ENCODE data around the gene NF1. TPM values are rescaled to one million over a fixed set of nuclear protein-coding genes. Genes with fewer than 3 reads are reported as not detected.

The NF1 gene
- polyA plus RNA-seq, 3 donors, result 1.2 to 7.4 (median 2.1) TPM

DNA sequence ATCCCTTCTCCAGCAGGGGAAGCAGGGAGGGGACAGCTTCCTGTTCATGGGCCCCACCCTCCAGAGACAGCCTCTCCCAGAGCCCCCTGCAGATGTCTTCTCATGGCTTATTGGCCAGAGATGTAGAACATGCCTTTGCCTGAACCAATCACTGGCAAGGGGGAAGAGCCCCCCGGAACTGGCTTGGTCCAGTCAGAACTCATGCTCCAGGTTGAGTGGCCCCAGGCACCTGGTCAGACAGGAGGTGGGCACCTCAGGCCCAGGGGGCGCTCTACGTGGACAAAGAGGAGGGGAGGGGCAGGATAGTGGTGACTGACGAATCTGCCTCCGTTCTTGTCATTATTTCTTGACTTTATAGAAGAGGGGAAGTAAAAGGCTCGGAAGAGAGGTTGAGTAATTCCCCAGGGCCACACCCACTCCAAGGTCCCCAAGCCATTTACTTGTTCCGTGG is 320.3 kb downstream of the NF1 start:
- intact Hi-C loops (cut with micrococcal nuclease), result no loop called here
- DNase-seq, result peak; percentile 76 to 83 (median 81)
- 39% methylated on average over 2 of the region's 7 CpGs for WGBS (ENCODE audit: insufficient coverage)
- Histone ChIP-seq H3K4me2 (replicated peaks; ENCODE audit: extremely low read depth, low read length, poor library complexity, severe bottlenecking) (peak overlapping the region; percentile 68), H3K27ac (ENCODE audit: low read depth in 1 of 2, low read length in 2 of 2) (peak overlapping the region; percentile 23 to 54), H3K36me3 (replicated peaks in 1 of 2; ENCODE audit: control insufficient read depth in 1 of 2, insufficient read depth in 2 of 2, low read length in 2 of 2) (no peaks in the 10 kb centered on the region), H3K9me3 (replicated peaks in 1 of 2; ENCODE audit: control insufficient read depth in 1 of 2, insufficient read depth in 1 of 2, low read length in 2 of 2) (no peaks in the 10 kb centered on the region), H3K79me2 (ENCODE audit: insufficient read depth, low read length) (no peaks in the 10 kb centered on the region), H2AFZ (ENCODE audit: insufficient read depth, low read depth, low read length, poor library complexity, severe bottlenecking) (peak overlapping the region; percentile 52), H3K4me1 (ENCODE audit: control insufficient read depth in 1 of 2, insufficient read depth in 2 of 2, low read length in 2 of 2) (peaks cover 20 to 25% of the 10 kb centered on the region in 2 donors), H3K27me3 (ENCODE audit: control insufficient read depth in 2 of 2, insufficient read depth in 2 of 2, low read length in 2 of 2) (no peaks in the 10 kb centered on the region), H3K9ac (ENCODE audit: insufficient read depth, low read length, poor library complexity, severe bottlenecking) (no peak overlapping the region), H3K4me3 (replicated peaks in 1 of 3; ENCODE audit: low read depth in 2 of 3, low read length in 3 of 3) (peak overlapping the region in 1 of 3 experiments; percentile 46), H4K20me1 (ENCODE audit: insufficient read depth, low read length) (no peaks in the 10 kb centered on the region)
- Mint-ChIP-seq H3K27me3 (ENCODE audit: low read depth in 3 of 3) (peaks cover 3 to 5% (median 4%) of the 10 kb centered on the region in 3 donors), H3K4me3 (peak overlapping the region; percentile 72 to 82), H3K9me3 (peaks cover 0 to 1% (median 0%) of the 10 kb centered on the region in 7 donors), H3K36me3 (no peaks in the 10 kb centered on the region), H3K27ac (peak overlapping the region; percentile 64 to 90 (median 84)), H3K4me1 (peaks cover 27% of the 10 kb centered on the region)
- TF ChIP-seq, protein P1, sequence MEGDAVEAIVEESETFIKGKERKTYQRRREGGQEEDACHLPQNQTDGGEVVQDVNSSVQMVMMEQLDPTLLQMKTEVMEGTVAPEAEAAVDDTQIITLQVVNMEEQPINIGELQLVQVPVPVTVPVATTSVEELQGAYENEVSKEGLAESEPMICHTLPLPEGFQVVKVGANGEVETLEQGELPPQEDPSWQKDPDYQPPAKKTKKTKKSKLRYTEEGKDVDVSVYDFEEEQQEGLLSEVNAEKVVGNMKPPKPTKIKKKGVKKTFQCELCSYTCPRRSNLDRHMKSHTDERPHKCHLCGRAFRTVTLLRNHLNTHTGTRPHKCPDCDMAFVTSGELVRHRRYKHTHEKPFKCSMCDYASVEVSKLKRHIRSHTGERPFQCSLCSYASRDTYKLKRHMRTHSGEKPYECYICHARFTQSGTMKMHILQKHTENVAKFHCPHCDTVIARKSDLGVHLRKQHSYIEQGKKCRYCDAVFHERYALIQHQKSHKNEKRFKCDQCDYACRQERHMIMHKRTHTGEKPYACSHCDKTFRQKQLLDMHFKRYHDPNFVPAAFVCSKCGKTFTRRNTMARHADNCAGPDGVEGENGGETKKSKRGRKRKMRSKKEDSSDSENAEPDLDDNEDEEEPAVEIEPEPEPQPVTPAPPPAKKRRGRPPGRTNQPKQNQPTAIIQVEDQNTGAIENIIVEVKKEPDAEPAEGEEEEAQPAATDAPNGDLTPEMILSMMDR (IDR thresholded peaks at IDR 0.05), result peak; percentile 10

DNA sequence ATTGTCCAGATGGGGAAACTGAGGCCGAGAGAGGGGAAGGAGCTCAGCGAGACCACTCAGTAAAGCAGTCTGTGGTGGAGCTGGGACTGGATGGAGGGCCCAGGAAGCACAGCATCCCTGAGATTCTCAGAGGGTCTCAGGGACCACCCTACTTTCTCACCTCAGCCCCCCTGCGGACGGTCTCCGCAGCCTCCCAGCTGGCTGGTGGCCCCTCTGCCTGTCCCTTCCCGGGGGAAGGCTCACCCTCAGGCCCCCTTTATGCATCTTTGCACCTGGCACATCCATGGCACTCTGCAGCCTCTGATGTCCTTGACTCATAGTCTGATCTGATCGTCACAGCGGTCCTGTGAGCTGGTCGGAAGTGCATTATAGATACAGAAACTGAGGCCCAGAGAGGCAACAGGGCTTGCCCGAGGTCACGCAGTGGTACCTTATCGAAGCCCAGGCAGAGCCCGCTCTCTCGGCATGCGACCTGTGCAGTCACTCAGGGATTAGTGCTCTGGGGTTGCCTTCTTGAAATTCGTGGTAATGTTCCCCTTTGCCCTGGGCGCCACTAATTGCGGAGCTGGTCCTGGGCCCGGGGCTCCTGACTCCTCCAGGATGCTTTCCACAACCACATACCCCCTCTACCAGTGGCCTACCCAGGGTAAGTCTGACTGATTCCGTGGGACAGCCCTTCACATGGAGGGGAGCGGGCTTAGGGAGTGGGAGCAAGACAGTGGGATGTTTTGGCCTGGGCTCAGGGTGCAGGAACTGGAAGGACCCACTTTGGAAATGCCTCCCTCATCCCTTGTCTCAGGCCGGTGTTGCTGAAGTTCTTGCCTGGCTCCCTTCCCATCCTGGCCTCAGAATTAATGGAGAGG is 321.1 kb downstream of the NF1 start:
- Mint-ChIP-seq H3K36me3 (no peaks in the 10 kb centered on the region), H3K4me3 (no peak overlapping the region)
- DNase-seq, result no peak

More for the DNA sequence above, 321.1 kb downstream of the NF1 start:
- Histone ChIP-seq H3K4me2 (replicated peaks; ENCODE audit: extremely low read depth, low read length, poor library complexity, severe bottlenecking) (peak overlapping the region; percentile 68), H3K27ac (ENCODE audit: low read depth in 1 of 2, low read length in 2 of 2) (peak overlapping the region in 1 of 2 donors; percentile 54), H4K20me1 (ENCODE audit: insufficient read depth, low read length) (no peaks in the 10 kb centered on the region), H3K36me3 (replicated peaks in 1 of 2; ENCODE audit: control insufficient read depth in 1 of 2, insufficient read depth in 2 of 2, low read length in 2 of 2) (no peaks in the 10 kb centered on the region), H3K79me2 (ENCODE audit: insufficient read depth, low read length) (no peaks in the 10 kb centered on the region), H3K9me3 (replicated peaks in 1 of 2; ENCODE audit: control insufficient read depth in 1 of 2, insufficient read depth in 1 of 2, low read length in 2 of 2) (no peaks in the 10 kb centered on the region), H3K4me3 (replicated peaks in 1 of 3; ENCODE audit: low read depth in 2 of 3, low read length in 3 of 3) (peak overlapping the region in 1 of 3 experiments; percentile 46), H3K27me3 (ENCODE audit: control insufficient read depth in 2 of 2, insufficient read depth in 2 of 2, low read length in 2 of 2) (no peaks in the 10 kb centered on the region), H2AFZ (ENCODE audit: insufficient read depth, low read depth, low read length, poor library complexity, severe bottlenecking) (peak overlapping the region; percentile 52), H3K9ac (ENCODE audit: insufficient read depth, low read length, poor library complexity, severe bottlenecking) (no peak overlapping the region), H3K4me1 (ENCODE audit: control insufficient read depth in 1 of 2, insufficient read depth in 2 of 2, low read length in 2 of 2) (peaks cover 20 to 25% of the 10 kb centered on the region in 2 donors)
- peak overlapping the region in 6 of 7 donors; percentile 62 to 88 (median 77) for H3K27ac Mint-ChIP-seq
- H3K4me1 Mint-ChIP-seq, result peaks cover 27% of the 10 kb centered on the region
- peaks cover 0 to 1% (median 0%) of the 10 kb centered on the region in 7 donors for H3K9me3 Mint-ChIP-seq
- TF ChIP-seq, protein P1 (IDR thresholded peaks at IDR 0.05), result no peak
- intact Hi-C loops (cut with micrococcal nuclease), result no loop called here
- WGBS (ENCODE audit: insufficient coverage), result 92% methylated on average over 16 of the region's 22 CpGs
- peaks cover under 1 to 10% (median 5%) of the 10 kb centered on the region in 3 donors for H3K27me3 Mint-ChIP-seq (ENCODE audit: low read depth in 3 of 3)
